HuH-7 (cell line): ENCODE results near the gene MGA.
A peak's percentile ranks its signal among the peaks of the same experiment; 100 is the strongest.

Experiments used
- DNase-seq: peaks from one replicate; pipeline ENCODE4 v3.0.0; 2011; ENCODE audit warnings: low spot score

Gene MGA

GRCh38 chr15:41660235-41661077, at the start of gene MGA:
MGA (plus strand) TSS chr15:41660405.
- DNase-seq, result peak; percentile 79

- no peak for DNase-seq
These were observed 39.5 kb upstream of the MGA start for GRCh38 chr15:41620536-41621199.

GRCh38 chr15:41621200-41622193, 38.7 kb upstream of the MGA start:
- peak; percentile 88 for DNase-seq

- no peak for DNase-seq
These were observed 37.3 kb upstream of the MGA start for GRCh38 chr15:41622901-41623300.

GRCh38 chr15:41627203-41627602, 33.0 kb upstream of the MGA start:
- no peak for DNase-seq

GRCh38 chr15:41629463-41629862, 30.7 kb upstream of the MGA start:
- no peak for DNase-seq

- no peak for DNase-seq
These were observed 30.3 kb upstream of the MGA start for GRCh38 chr15:41629883-41630282.

GRCh38 chr15:41630616-41631217, 29.5 kb upstream of the MGA start:
- no peak for DNase-seq

GRCh38 chr15:41631880-41632470, 28.2 kb upstream of the MGA start:
- DNase-seq, result no peak

GRCh38 chr15:41633609-41634008, 26.6 kb upstream of the MGA start:
- DNase-seq, result no peak

- DNase-seq, result no peak
These were observed 26.1 kb upstream of the MGA start for GRCh38 chr15:41634072-41634626.

GRCh38 chr15:41637086-41637485, 23.1 kb upstream of the MGA start:
- no peak for DNase-seq

- DNase-seq, result no peak
These were observed 19.2 kb upstream of the MGA start for GRCh38 chr15:41640985-41641384.

GRCh38 chr15:41647262-41647661, 12.9 kb upstream of the MGA start:
- DNase-seq, result no peak

GRCh38 chr15:41648097-41648496, 12.1 kb upstream of the MGA start:
- no peak for DNase-seq

- no peak for DNase-seq
These were observed 11.4 kb upstream of the MGA start for GRCh38 chr15:41648770-41649169.

GRCh38 chr15:41650806-41651205, 9.4 kb upstream of the MGA start:
- DNase-seq, result no peak

- no peak for DNase-seq
These were observed 8.8 kb upstream of the MGA start for GRCh38 chr15:41651373-41651772.

GRCh38 chr15:41653760-41654159, 6.4 kb upstream of the MGA start:
- no peak for DNase-seq

GRCh38 chr15:41655716-41656115, 4.5 kb upstream of the MGA start:
- DNase-seq, result no peak

- DNase-seq, result no peak
These were observed 4.0 kb upstream of the MGA start for GRCh38 chr15:41656188-41656587.
